Astrocyte of the spinal cord (primary cell): ENCODE data around the gene ERO1B.

Source experiments
- DNase-seq: peaks from one replicate; pipeline ENCODE4 v3.0.0; 2011; ENCODE audit warnings: low read depth, low spot score
- H3K4me3 ChIP-seq: 2 replicates; pipeline ENCODE4 v1.5.1; 2011; ENCODE audit warnings: low read depth, mild to moderate bottlenecking, low read length, moderate library complexity
- CTCF ChIP-seq: IDR thresholded peaks from 2 replicates; pipeline ENCODE4 v1.5.1; 2012; ENCODE audit warnings: low read depth, mild to moderate bottlenecking, low read length, inconsistent platforms
- in situ Hi-C: cut with HindIII; loops from 2 replicates; pipeline ENCODE4 v1.10.0; 2017; ENCODE audit warnings: low sequenced_read_pairs

ERO1B gene

GRCh38 chr1:236207569-236207968 is 74.2 kb downstream of the ERO1B start:
- in situ Hi-C loops = no loop called here
- TF ChIP-seq CTCF = no peak
- no peak for DNase-seq
- no peak overlapping the region for H3K4me3 ChIP-seq

- no peak for DNase-seq
- in situ Hi-C loops = no loop called here
- no peak overlapping the region for H3K4me3 ChIP-seq
- no peak for TF ChIP-seq CTCF
Measured at GRCh38 chr1:236207121-236207520, 74.6 kb downstream of the ERO1B start.

GRCh38 chr1:236206548-236206947 is 75.2 kb downstream of the ERO1B start:
- DNase-seq = no peak
- no peak for TF ChIP-seq CTCF
- in situ Hi-C loops = no loop called here
- no peak overlapping the region for H3K4me3 ChIP-seq

GRCh38 chr1:236204656-236205055 is 77.1 kb downstream of the ERO1B start:
- DNase-seq = no peak
- H3K4me3 ChIP-seq = no peak overlapping the region
- in situ Hi-C loops = no loop called here
- TF ChIP-seq CTCF = no peak

- TF ChIP-seq CTCF = no peak
- no peak for DNase-seq
- in situ Hi-C loops = no loop called here
- H3K4me3 ChIP-seq = no peak overlapping the region
Measured at GRCh38 chr1:236204039-236204438, 77.7 kb downstream of the ERO1B start.

GRCh38 chr1:236201786-236202185 is 80.0 kb downstream of the ERO1B start:
- in situ Hi-C loops = no loop called here
- no peak for DNase-seq
- TF ChIP-seq CTCF = no peak
- H3K4me3 ChIP-seq = no peak overlapping the region

- no peak for TF ChIP-seq CTCF
- no peak overlapping the region for H3K4me3 ChIP-seq
- DNase-seq = no peak
- in situ Hi-C loops = no loop called here
Measured at GRCh38 chr1:236200925-236201324, 80.8 kb downstream of the ERO1B start.
